A549 (cell line): ENCODE measurements around the gene CTNNA3. TPM values are rescaled to one million over a fixed set of nuclear protein-coding genes. Genes with fewer than 3 reads are reported as not detected.

ENCODE experiments used
- ATAC-seq, 2 experiments: fragments of 200-7000 bp in 1 of 2; fragments of >200 bp in 1 of 2; cut with Nextera tagmentation in 1 of 2; cut with Tn5 transposase in 1 of 2; 3 replicates each; pipeline versions ENCODE4 v1.8.0 to v1.9.1; 2018 to 2020; ENCODE audit warnings: mild to moderate bottlenecking in 1 of 2, moderate library complexity in 1 of 2
- CTCF ChIA-PET: fragments of 300-600 bp; sonication (Branson Sonifier 250); formaldehyde crosslinking; extraction: SDS; loops from one replicate; lab custom pipeline; 2021; ENCODE audit warnings: antibody characterized with exemption, inconsistent platforms; lab: Yijun Ruan, JAX
- POLR2A ChIA-PET: fragments of 350-600 bp; formaldehyde crosslinking; extraction: SDS; loops from one replicate; lab custom pipeline; 2021; ENCODE audit warnings: antibody characterized with exemption, inconsistent platforms; lab: Yijun Ruan, JAX
- DNase-seq, 2 experiments: peaks; one replicate each; pipeline versions ENCODE4 v3.0.0 to v3.0.0-alpha.2; 2011 to 2016; ENCODE audit warnings: low read depth in 1 of 2, low spot score in 1 of 2
- FAIRE-seq: peaks from 2 replicates; lab custom pipeline; 2011; peaks lifted over from hg19 to GRCh38; lab: Jason Lieb, UNC
- H3K27ac ChIP-seq, 2 experiments: fragments of >200 bp; sonication (Bioruptor Twin); formaldehyde crosslinking; 3 replicates each; pipeline ENCODE4 v1.5.1; 2016 to 2017
- H3K4me1 ChIP-seq: fragments of >200 bp; sonication (Bioruptor Twin); formaldehyde crosslinking; 3 replicates; pipeline ENCODE4 v1.6.1; 2016
- H3K4me2 ChIP-seq: fragments of >200 bp; sonication (Bioruptor Twin); formaldehyde crosslinking; 3 replicates; pipeline ENCODE4 v1.6.1; 2016
- H3K4me3 ChIP-seq: fragments of >200 bp; sonication (Bioruptor Twin); formaldehyde crosslinking; 3 replicates; pipeline ENCODE4 v1.5.1; 2016
- H3K9me3 ChIP-seq: fragments of >200 bp; sonication (Bioruptor Twin); formaldehyde crosslinking; 3 replicates; pipeline ENCODE4 v1.6.1; 2016
- ATOH8 ChIP-seq: fragments of 250-450 bp; sonication (Bioruptor Pico); IDR thresholded peaks from 2 replicates; pipeline ENCODE4 v1.5.0; 2020; ENCODE audit warnings: low read depth, mild to moderate bottlenecking, moderate library complexity
- CEBPB ChIP-seq, 2 experiments: fragments of >200 bp in 1 of 2; sonication (Bioruptor Twin) in 1 of 2; formaldehyde crosslinking in 1 of 2; IDR thresholded peaks; 2 replicates each; pipeline ENCODE4 v1.6.1; 2012 to 2016
- CHD4 ChIP-seq: fragments of 200-600 bp; sonication (generic); IDR thresholded peaks from 2 replicates; pipeline ENCODE4 v1.6.1; 2016; ENCODE audit warnings: antibody characterized with exemption, mild to moderate bottlenecking, borderline replicate concordance
- HES2 ChIP-seq: fragments of >200 bp; sonication (Bioruptor Twin); formaldehyde crosslinking; IDR thresholded peaks from 2 replicates; pipeline ENCODE4 v1.6.1; 2016
- JUN ChIP-seq, 2 experiments: fragments of >200 bp; sonication (Bioruptor Twin); formaldehyde crosslinking; IDR thresholded peaks; 2 replicates in 1 of 2; 3 replicates in 1 of 2; pipeline ENCODE4 v1.6.1; 2016 to 2017
- MAFK ChIP-seq: fragments of 450-650 bp; IDR thresholded peaks from 2 replicates; pipeline ENCODE4 v1.6.1; 2014; ENCODE audit not compliant: partially characterized antibody
- MYC ChIP-seq: IDR thresholded peaks from 2 replicates; pipeline ENCODE4 v1.6.1; 2012; ENCODE audit warnings: mild to moderate bottlenecking, inconsistent platforms, low read length, improper control_type of control experiment, borderline replicate concordance
- NFE2L2 ChIP-seq: fragments of 150-350 bp; conservative IDR thresholded peaks from 2 replicates; pipeline ENCODE4 v1.6.1; 2014; ENCODE audit warnings: low read length
- RFX5 ChIP-seq: fragments of 450-650 bp; IDR thresholded peaks from 2 replicates; pipeline ENCODE4 v1.7.1; 2014; ENCODE audit warnings: antibody characterized with exemption, mild to moderate bottlenecking, moderate library complexity
- TP53 ChIP-seq: fragments of 250-450 bp; sonication (Bioruptor Pico); IDR thresholded peaks from 2 replicates; pipeline ENCODE4 v1.5.0; 2021; ENCODE audit warnings: mild to moderate bottlenecking, moderate library complexity
- ZC3H11A ChIP-seq: fragments of 450-650 bp; IDR thresholded peaks from 2 replicates; pipeline ENCODE4 v1.6.1; 2014; ENCODE audit warnings: antibody characterized with exemption, mild to moderate bottlenecking
- ZFP36 ChIP-seq: fragments of 450-650 bp; IDR thresholded peaks from 2 replicates; pipeline ENCODE4 v1.6.1; 2014; ENCODE audit warnings: borderline replicate concordance; ENCODE audit not compliant: partially characterized antibody
- WGBS: methylation state at CpG from one replicate; pipeline ENCODE4 v1.1.6; 2017; ENCODE audit errors: missing lambda C conversion rate; 5-methylcytosine and 5-hydroxymethylcytosine counted together
- polyA plus RNA-seq, 4 experiments: library from polyadenylated mRNA; depleted of rRNA in 3 of 4; stranded (reverse); fragments of >200 nt; fragmentation: RNase III in 1 of 4; extraction: RNeasy Plus Mini Kit Qiagen cat#74134 plus additional on column Dnase treatment in 1 of 4; gene quantifications; 2 replicates in 3 of 4; 3 replicates in 1 of 4; pipeline ENCODE4 v1.2.3, GENCODE V29; 2011 to 2017
- TF ChIP-seq, protein P1 (sequence below): fragments of >200 bp; sonication (Bioruptor Twin); formaldehyde crosslinking; IDR thresholded peaks from 3 replicates; pipeline ENCODE4 v1.6.1; 2016
- TF ChIP-seq, protein P2 (sequence below): IDR thresholded peaks from 2 replicates; pipeline ENCODE4 v1.6.1; 2012
- TF ChIP-seq, protein P3 (sequence below): fragments of 200-600 bp; sonication (generic); IDR thresholded peaks from 2 replicates; pipeline ENCODE4 v1.6.1; 2016; ENCODE audit warnings: antibody characterized with exemption, mild to moderate bottlenecking, moderate library complexity
- TF ChIP-seq, protein P4 (sequence below): fragments of 150-350 bp; IDR thresholded peaks from 2 replicates; pipeline ENCODE4 v1.6.1; 2014; ENCODE audit warnings: low read depth, mild to moderate bottlenecking, low read length

Gene CTNNA3
- polyA plus RNA-seq, 2 of the 4 experiments (the other 2 are of a cell fraction) = not detected

DNA sequence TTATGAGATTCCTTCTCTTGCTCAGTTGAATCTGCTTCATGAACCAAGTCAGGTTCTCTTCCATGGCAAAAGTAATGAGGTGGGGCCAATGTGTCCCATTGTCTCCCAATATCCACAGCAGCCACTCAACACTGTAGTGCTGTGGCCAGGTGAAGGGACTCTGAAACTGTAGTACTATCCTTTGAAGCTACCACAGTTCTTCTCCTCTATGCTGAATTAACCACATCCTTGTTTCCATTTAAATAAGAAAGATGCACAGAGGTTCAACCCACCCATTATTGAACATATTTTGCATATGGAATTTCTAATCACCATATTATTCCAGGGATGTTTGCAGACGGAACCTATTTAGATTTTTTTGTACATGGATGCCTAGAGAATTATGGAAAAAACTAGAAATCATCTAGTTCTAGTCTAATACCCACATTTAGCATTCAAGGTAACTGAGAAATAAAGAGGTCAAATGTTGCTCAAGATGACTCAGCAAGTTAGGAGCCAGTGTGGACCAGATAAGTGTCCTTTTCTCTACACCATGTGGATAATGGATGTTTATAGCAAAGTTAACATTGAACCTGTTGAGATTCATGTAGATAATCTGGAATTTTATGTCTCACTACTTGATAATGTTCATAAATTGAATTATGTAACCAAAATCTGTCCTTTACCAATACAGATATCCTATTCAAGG, 705.7 kb downstream of the CTNNA3 start:
- no peak overlapping the region for H3K4me3 ChIP-seq
- no peak for DNase-seq
- TF ChIP-seq MAFK = peak; percentile 66
- TF ChIP-seq JUN (IDR thresholded peaks at IDR 0.05) = no peak
- TF ChIP-seq NFE2L2 = peak; percentile 34; the same call in 1 of the 2 replicates
- TF ChIP-seq ZC3H11A = no peak
- TF ChIP-seq, protein P1, sequence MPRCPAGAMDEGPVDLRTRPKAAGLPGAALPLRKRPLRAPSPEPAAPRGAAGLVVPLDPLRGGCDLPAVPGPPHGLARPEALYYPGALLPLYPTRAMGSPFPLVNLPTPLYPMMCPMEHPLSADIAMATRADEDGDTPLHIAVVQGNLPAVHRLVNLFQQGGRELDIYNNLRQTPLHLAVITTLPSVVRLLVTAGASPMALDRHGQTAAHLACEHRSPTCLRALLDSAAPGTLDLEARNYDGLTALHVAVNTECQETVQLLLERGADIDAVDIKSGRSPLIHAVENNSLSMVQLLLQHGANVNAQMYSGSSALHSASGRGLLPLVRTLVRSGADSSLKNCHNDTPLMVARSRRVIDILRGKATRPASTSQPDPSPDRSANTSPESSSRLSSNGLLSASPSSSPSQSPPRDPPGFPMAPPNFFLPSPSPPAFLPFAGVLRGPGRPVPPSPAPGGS = no peak
- TF ChIP-seq HES2 = no peak
- TF ChIP-seq, all 56 proteins: peak for 2
- Histone ChIP-seq H3K4me1 (no peaks in the 10 kb centered on the region), H3K27ac (no peak overlapping the region), H3K9me3 (no peaks in the 10 kb centered on the region), H3K4me2 (no peak overlapping the region)
- WGBS = 14% methylated on average over 1 of the region's 1 CpG
- ChIA-PET CTCF (no interaction called here), POLR2A (no interaction called here)
- ATAC-seq = no peak
- no peak for FAIRE-seq

GRCh38 chr10:66983475-66983818, 712.5 kb downstream of the CTNNA3 start:
- DNase-seq = no peak
- ChIA-PET CTCF (interaction anchor here (0.9 kb wide), 1 partner anchor 15 kb away, joined by 3 read pairs; no protein-coding TSS in a partner anchor), POLR2A (no interaction called here)
- H3K4me3 ChIP-seq = no peak overlapping the region
- H3K4me1 ChIP-seq = no peaks in the 10 kb centered on the region
- no peak for ATAC-seq
- no peaks in the 10 kb centered on the region for H3K9me3 ChIP-seq
- TF ChIP-seq TP53 (CRISPR knock-in tag) (no peak), CHD4 (no peak), CEBPB (IDR thresholded peaks at IDR 0.05) (no peak), MYC (no peak), RFX5 (no peak), ATOH8 (CRISPR knock-in tag) (no peak), JUN (IDR thresholded peaks at IDR 0.05) (no peak), ZFP36 (no peak)
- TF ChIP-seq, protein P2, sequence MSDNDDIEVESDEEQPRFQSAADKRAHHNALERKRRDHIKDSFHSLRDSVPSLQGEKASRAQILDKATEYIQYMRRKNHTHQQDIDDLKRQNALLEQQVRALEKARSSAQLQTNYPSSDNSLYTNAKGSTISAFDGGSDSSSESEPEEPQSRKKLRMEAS = no peak
- TF ChIP-seq, protein P3, sequence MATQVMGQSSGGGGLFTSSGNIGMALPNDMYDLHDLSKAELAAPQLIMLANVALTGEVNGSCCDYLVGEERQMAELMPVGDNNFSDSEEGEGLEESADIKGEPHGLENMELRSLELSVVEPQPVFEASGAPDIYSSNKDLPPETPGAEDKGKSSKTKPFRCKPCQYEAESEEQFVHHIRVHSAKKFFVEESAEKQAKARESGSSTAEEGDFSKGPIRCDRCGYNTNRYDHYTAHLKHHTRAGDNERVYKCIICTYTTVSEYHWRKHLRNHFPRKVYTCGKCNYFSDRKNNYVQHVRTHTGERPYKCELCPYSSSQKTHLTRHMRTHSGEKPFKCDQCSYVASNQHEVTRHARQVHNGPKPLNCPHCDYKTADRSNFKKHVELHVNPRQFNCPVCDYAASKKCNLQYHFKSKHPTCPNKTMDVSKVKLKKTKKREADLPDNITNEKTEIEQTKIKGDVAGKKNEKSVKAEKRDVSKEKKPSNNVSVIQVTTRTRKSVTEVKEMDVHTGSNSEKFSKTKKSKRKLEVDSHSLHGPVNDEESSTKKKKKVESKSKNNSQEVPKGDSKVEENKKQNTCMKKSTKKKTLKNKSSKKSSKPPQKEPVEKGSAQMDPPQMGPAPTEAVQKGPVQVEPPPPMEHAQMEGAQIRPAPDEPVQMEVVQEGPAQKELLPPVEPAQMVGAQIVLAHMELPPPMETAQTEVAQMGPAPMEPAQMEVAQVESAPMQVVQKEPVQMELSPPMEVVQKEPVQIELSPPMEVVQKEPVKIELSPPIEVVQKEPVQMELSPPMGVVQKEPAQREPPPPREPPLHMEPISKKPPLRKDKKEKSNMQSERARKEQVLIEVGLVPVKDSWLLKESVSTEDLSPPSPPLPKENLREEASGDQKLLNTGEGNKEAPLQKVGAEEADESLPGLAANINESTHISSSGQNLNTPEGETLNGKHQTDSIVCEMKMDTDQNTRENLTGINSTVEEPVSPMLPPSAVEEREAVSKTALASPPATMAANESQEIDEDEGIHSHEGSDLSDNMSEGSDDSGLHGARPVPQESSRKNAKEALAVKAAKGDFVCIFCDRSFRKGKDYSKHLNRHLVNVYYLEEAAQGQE = no peak
- TF ChIP-seq, protein P4, sequence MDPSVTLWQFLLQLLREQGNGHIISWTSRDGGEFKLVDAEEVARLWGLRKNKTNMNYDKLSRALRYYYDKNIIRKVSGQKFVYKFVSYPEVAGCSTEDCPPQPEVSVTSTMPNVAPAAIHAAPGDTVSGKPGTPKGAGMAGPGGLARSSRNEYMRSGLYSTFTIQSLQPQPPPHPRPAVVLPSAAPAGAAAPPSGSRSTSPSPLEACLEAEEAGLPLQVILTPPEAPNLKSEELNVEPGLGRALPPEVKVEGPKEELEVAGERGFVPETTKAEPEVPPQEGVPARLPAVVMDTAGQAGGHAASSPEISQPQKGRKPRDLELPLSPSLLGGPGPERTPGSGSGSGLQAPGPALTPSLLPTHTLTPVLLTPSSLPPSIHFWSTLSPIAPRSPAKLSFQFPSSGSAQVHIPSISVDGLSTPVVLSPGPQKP = no peak
- H3K27ac ChIP-seq = no peak overlapping the region
- no peak overlapping the region for H3K4me2 ChIP-seq
- no peak for FAIRE-seq
